HEK293 (cell line): ENCODE results near the gene PEX14.
"Not testable (repeated sequence)": the region's sequence is repeated elsewhere in the genome, so short reads cannot be mapped to it uniquely, and the experiment has no call there.

ENCODE experiments used
- CTCF ChIA-PET: fragments of 350-600 bp; formaldehyde crosslinking; extraction: SDS; loops from one replicate; lab custom pipeline; 2021; ENCODE audit warnings: antibody characterized with exemption; lab: Yijun Ruan, JAX
- POLR2A ChIA-PET: fragments of 300-600 bp; formaldehyde crosslinking; extraction: SDS; loops from one replicate; lab custom pipeline; 2020; ENCODE audit warnings: antibody characterized with exemption, inconsistent platforms; lab: Yijun Ruan, JAX
- H3K27ac ChIP-seq: fragments of 200-500 bp; sonication (Bioruptor generic); 2 replicates; pipeline ENCODE4 v1.5.1; 2014; ENCODE audit warnings: low read depth, low read length, control low read depth, inconsistent platforms; ENCODE audit errors: extremely low read depth
- H3K36me3 ChIP-seq, 2 experiments: fragments of 200-500 bp in 1 of 2; sonication (Bioruptor generic) in 1 of 2; 1 replicate in 1 of 2; 2 replicates in 1 of 2; pipeline ENCODE4 v1.5.1; 2014 to 2017; ENCODE audit warnings: inconsistent platforms in 2 of 2, low read length in 2 of 2; ENCODE audit not compliant: control insufficient read depth in 2 of 2, insufficient read depth in 1 of 2
- H3K4me1 ChIP-seq: fragments of 200-500 bp; sonication (Bioruptor generic); 2 replicates; pipeline ENCODE4 v1.5.1; 2014; ENCODE audit warnings: mild to moderate bottlenecking, low read length, inconsistent platforms; ENCODE audit not compliant: control insufficient read depth, insufficient read depth
- H3K4me3 ChIP-seq: 2 replicates; pipeline ENCODE4 v1.5.1; 2011; ENCODE audit warnings: low read depth, mild to moderate bottlenecking, control low read depth, low read length, moderate library complexity
- H3K9me3 ChIP-seq: fragments of 200-500 bp; sonication (Bioruptor generic); 2 replicates; pipeline ENCODE4 v1.5.1; 2014; ENCODE audit warnings: low read depth, low read length, inconsistent platforms; ENCODE audit not compliant: control insufficient read depth, insufficient read depth
- OVOL3 ChIP-seq: fragments of 450-650 bp; formaldehyde crosslinking; IDR thresholded peaks from 2 replicates; pipeline ENCODE4 v1.5.1; 2016; ENCODE audit warnings: missing biosample characterization, missing genetic modification characterization
- SP3 ChIP-seq: fragments of 450-650 bp; formaldehyde crosslinking; IDR thresholded peaks from 2 replicates; pipeline ENCODE4 v1.5.1; 2016; ENCODE audit warnings: missing biosample characterization, missing genetic modification characterization
- WT1 ChIP-seq: fragments of 450-650 bp; formaldehyde crosslinking; IDR thresholded peaks from 2 replicates; pipeline ENCODE4 v1.5.1; 2016; ENCODE audit warnings: missing biosample characterization, missing genetic modification characterization
- ZBTB11 ChIP-seq: fragments of 450-650 bp; formaldehyde crosslinking; conservative IDR thresholded peaks from 2 replicates; pipeline ENCODE4 v1.5.1; 2016; ENCODE audit warnings: low read depth, missing biosample characterization, missing genetic modification characterization
- ZEB2 ChIP-seq: fragments of 450-650 bp; formaldehyde crosslinking; IDR thresholded peaks from 2 replicates; pipeline ENCODE4 v1.5.1; 2016; ENCODE audit warnings: missing biosample characterization, missing genetic modification characterization
- ZNF133 ChIP-seq: fragments of 450-650 bp; formaldehyde crosslinking; IDR thresholded peaks from 2 replicates; pipeline ENCODE4 v1.5.1; 2016; ENCODE audit warnings: missing biosample characterization, missing genetic modification characterization
- ZNF311 ChIP-seq: fragments of 450-650 bp; formaldehyde crosslinking; IDR thresholded peaks from 2 replicates; pipeline ENCODE4 v1.5.1; 2017; ENCODE audit warnings: missing biosample characterization, missing genetic modification characterization, borderline replicate concordance
- ZNF488 ChIP-seq: fragments of 450-650 bp; formaldehyde crosslinking; IDR thresholded peaks from 2 replicates; pipeline ENCODE4 v1.5.1; 2016; ENCODE audit warnings: missing biosample characterization, missing genetic modification characterization
- ZNF600 ChIP-seq: fragments of 450-650 bp; formaldehyde crosslinking; IDR thresholded peaks from 2 replicates; pipeline ENCODE4 v1.5.1; 2016; ENCODE audit warnings: missing biosample characterization, missing genetic modification characterization
- ZNF777 ChIP-seq: fragments of 450-650 bp; formaldehyde crosslinking; IDR thresholded peaks from 2 replicates; pipeline ENCODE4 v1.5.1; 2017; ENCODE audit warnings: missing biosample characterization, missing genetic modification characterization, borderline replicate concordance

Gene PEX14

GRCh38 chr1:10425826-10426534, 48.8 kb upstream of the PEX14 start:
- H3K4me1 ChIP-seq, POLR2A ChIA-PET, H3K9me3 ChIP-seq, H3K27ac ChIP-seq, H3K4me3 ChIP-seq: not testable (repeated sequence)
- CTCF ChIA-PET: interaction anchor here (0.6 to 1.8 kb wide), 2 partner anchors 16 to 68 kb away, joined by 5 to 10 read pairs; no protein-coding TSS in a partner anchor
- peaks cover under 1 to 12% of the 10 kb centered on the region in 2 experiments; a peak in 2 of 3 replicates for H3K36me3 ChIP-seq

- H3K36me3 ChIP-seq, POLR2A ChIA-PET, H3K4me3 ChIP-seq, H3K4me1 ChIP-seq, H3K27ac ChIP-seq, H3K9me3 ChIP-seq: not testable (repeated sequence)
- CTCF ChIA-PET: interaction anchor here (1.8 kb wide), 1 partner anchor 68 kb away, joined by 10 read pairs; no protein-coding TSS in a partner anchor
Observed at GRCh38 chr1:10426535-10426848, 48.3 kb upstream of the PEX14 start.

GRCh38 chr1:10428984-10429383, 45.8 kb upstream of the PEX14 start:
- H3K4me3 ChIP-seq: no peak overlapping the region
- CTCF ChIA-PET: interaction anchor here (0.5 to 9.3 kb wide), 17 partner anchors 8 to 957 kb away, joined by 3 to 148 read pairs (median 4); no protein-coding TSS in a partner anchor
- no peaks in the 10 kb centered on the region for H3K4me1 ChIP-seq
- TF ChIP-seq ZNF133 (tag by site-specific recombination) (no peak), SP3 (tag by site-specific recombination) (no peak), WT1 (tag by site-specific recombination) (no peak), ZNF777 (tag by site-specific recombination) (no peak), ZBTB11 (tag by site-specific recombination) (no peak), ZNF488 (tag by site-specific recombination) (no peak), OVOL3 (no peak)
- no peaks in the 10 kb centered on the region for H3K9me3 ChIP-seq
- POLR2A ChIA-PET: interaction anchor here (2.8 kb wide), 1 partner anchor 30 kb away, joined by 10 read pairs; the partner anchor contains the start of gene PGD
- no peak overlapping the region for H3K27ac ChIP-seq
- peaks cover 0 to 13% of the 10 kb centered on the region in 2 experiments; a peak in 1 of 3 replicates for H3K36me3 ChIP-seq

GRCh38 chr1:10429868-10430215, 44.9 kb upstream of the PEX14 start:
- POLR2A ChIA-PET: interaction anchor here (0.7 to 2.8 kb wide), 4 partner anchors 31 to 1980 kb away, joined by 3 to 10 read pairs (median 6); partner anchors contain the start of gene PGD
- Histone ChIP-seq H3K4me1 (no peaks in the 10 kb centered on the region), H3K9me3 (no peaks in the 10 kb centered on the region), H3K4me3 (peak overlapping the region; percentile 86), H3K36me3 (peaks cover 0 to 21% of the 10 kb centered on the region in 2 experiments; a peak in 1 of 3 replicates), H3K27ac (peak overlapping the region; percentile 85; the same call in 1 of the 2 replicates)
- TF ChIP-seq ZNF600 (tag by site-specific recombination) (0 out of 2 replicates have a peak, but pooled peaks have one; percentile 13), ZEB2 (0 out of 2 replicates have a peak, but pooled peaks have one; percentile 45), ZNF311 (no peak)
- CTCF ChIA-PET: interaction anchor here (0.6 to 9.3 kb wide), 23 partner anchors 10 to 720 kb away, joined by 3 to 148 read pairs (median 3); partner anchors contain the start of gene PGD
